Hindlimb muscle (tissue), 1 donor: ENCODE results near the gene KLHL1. TPM values are rescaled to one million over a fixed set of nuclear protein-coding genes. Genes with fewer than 3 reads are reported as not detected.

Source experiments
- DNase-seq: peaks from one replicate; pipeline ENCODE4 v3.0.0-alpha.2; 2013
- polyA plus RNA-seq: library from polyadenylated mRNA; unstranded; fragments of 120-200 nt; gene quantifications from one replicate; pipeline ENCODE4 v1.2.1, GENCODE V29; 2013; ENCODE audit not compliant: insufficient read length

Gene KLHL1
- polyA plus RNA-seq, 1 donor = not detected

- no peak for DNase-seq
Observed at GRCh38 chr13:69999875-70000274, 108.4 kb downstream of the KLHL1 start.

GRCh38 chr13:69997061-69997460 is 111.2 kb downstream of the KLHL1 start:
- DNase-seq = no peak

GRCh38 chr13:69980799-69981198 is 127.5 kb downstream of the KLHL1 start:
- no peak for DNase-seq

GRCh38 chr13:69975496-69975895 is 132.8 kb downstream of the KLHL1 start:
- no peak for DNase-seq

- DNase-seq = no peak
Observed at GRCh38 chr13:69970520-69970919, 137.7 kb downstream of the KLHL1 start.

- no peak for DNase-seq
Observed at GRCh38 chr13:69959046-69959445, 149.2 kb downstream of the KLHL1 start.

GRCh38 chr13:69956839-69957238 is 151.4 kb downstream of the KLHL1 start:
- no peak for DNase-seq

GRCh38 chr13:69956349-69956748 is 151.9 kb downstream of the KLHL1 start:
- no peak for DNase-seq

GRCh38 chr13:69955271-69955670 is 153.0 kb downstream of the KLHL1 start:
- DNase-seq = no peak

- DNase-seq = no peak
Observed at GRCh38 chr13:69951412-69951811, 156.8 kb downstream of the KLHL1 start.

GRCh38 chr13:69950160-69950559 is 158.1 kb downstream of the KLHL1 start:
- DNase-seq = no peak

GRCh38 chr13:69948016-69948415 is 160.2 kb downstream of the KLHL1 start:
- DNase-seq = no peak

- no peak for DNase-seq
Observed at GRCh38 chr13:69947582-69947981, 160.7 kb downstream of the KLHL1 start.

- DNase-seq = no peak
Observed at GRCh38 chr13:69946511-69946910, 161.7 kb downstream of the KLHL1 start.

GRCh38 chr13:69935043-69935442 is 173.2 kb downstream of the KLHL1 start:
- no peak for DNase-seq

- DNase-seq = no peak
Observed at GRCh38 chr13:69928262-69928661, 180.0 kb downstream of the KLHL1 start.

- DNase-seq = no peak
Observed at GRCh38 chr13:69921156-69921555, 187.1 kb downstream of the KLHL1 start.

GRCh38 chr13:69912630-69913029 is 195.6 kb downstream of the KLHL1 start:
- no peak for DNase-seq

GRCh38 chr13:69910800-69911199 is 197.5 kb downstream of the KLHL1 start:
- no peak for DNase-seq

- no peak for DNase-seq
Observed at GRCh38 chr13:69904784-69905183, 203.5 kb downstream of the KLHL1 start.

- no peak for DNase-seq
Observed at GRCh38 chr13:69903081-69903480, 205.2 kb downstream of the KLHL1 start.

GRCh38 chr13:69882451-69882850 is 225.8 kb downstream of the KLHL1 start:
- DNase-seq = no peak

GRCh38 chr13:69879936-69880335 is 228.3 kb downstream of the KLHL1 start:
- DNase-seq = no peak

GRCh38 chr13:69872321-69873047 is 235.8 kb downstream of the KLHL1 start:
- no peak for DNase-seq

GRCh38 chr13:69866555-69866954 is 241.7 kb downstream of the KLHL1 start:
- DNase-seq = no peak
